NB4 (cell line): ENCODE measurements around the gene ZNF710.
"Not testable (repeated sequence)": the region's sequence is repeated elsewhere in the genome, so short reads cannot be mapped to it uniquely, and the experiment has no call there.

Source experiments
- DNase-seq: peaks from one replicate; pipeline ENCODE4 v3.0.0; 2010; ENCODE audit warnings: low read depth
- H3K4me3 ChIP-seq: one replicate; pipeline ENCODE4 v1.5.1; 2011; ENCODE audit warnings: mild to moderate bottlenecking, low read depth, low read length, moderate library complexity
- CTCF ChIP-seq: IDR thresholded peaks from one replicate; pipeline ENCODE4 v1.5.1; 2012; ENCODE audit warnings: low read depth, low read length
- MAX ChIP-seq: IDR thresholded peaks from 2 replicates; pipeline ENCODE4 v1.6.1; 2011; ENCODE audit warnings: low read depth, low read length
- MYC ChIP-seq: IDR thresholded peaks from 2 replicates; pipeline ENCODE4 v1.6.1; 2011; ENCODE audit warnings: low read depth, low read length
- POLR2A ChIP-seq: IDR thresholded peaks from 2 replicates; pipeline ENCODE4 v1.6.1; 2011; ENCODE audit warnings: mild to moderate bottlenecking; ENCODE audit not compliant: insufficient read length; ENCODE audit errors: extremely low read depth

ZNF710 gene

GRCh38 chr15:89967881-89968280 is 33.2 kb upstream of the ZNF710 start:
- TF ChIP-seq MAX (no peak), POLR2A (no peak), MYC (no peak), CTCF (no peak)
- DNase-seq = no peak
- H3K4me3 ChIP-seq = no peak overlapping the region

GRCh38 chr15:89971592-89971997 is 29.5 kb upstream of the ZNF710 start:
- TF ChIP-seq CTCF (peak; percentile 77), MYC (no peak)
- DNase-seq = peak; percentile 71
- no peak overlapping the region for H3K4me3 ChIP-seq

- no peak for TF ChIP-seq MYC
- TF ChIP-seq MAX = no peak
- TF ChIP-seq CTCF = no peak
- TF ChIP-seq POLR2A = no peak
- DNase-seq = peak; percentile 65
- H3K4me3 ChIP-seq = no peak overlapping the region
Observed at GRCh38 chr15:89972085-89972484, 29.0 kb upstream of the ZNF710 start.

- TF ChIP-seq MYC = no peak
- TF ChIP-seq MAX = no peak
- TF ChIP-seq POLR2A = no peak
- peak; percentile 44 for DNase-seq
Observed at GRCh38 chr15:89975482-89976245, 25.5 kb upstream of the ZNF710 start.

GRCh38 chr15:89976246-89976600 is 24.9 kb upstream of the ZNF710 start:
- peak; percentile 51 for DNase-seq
- H3K4me3 ChIP-seq = no peak overlapping the region
- no peak for TF ChIP-seq POLR2A
- TF ChIP-seq MYC = no peak
- no peak for TF ChIP-seq MAX
- TF ChIP-seq CTCF = no peak

More at GRCh38 chr15:89975482-89976245, 25.5 kb upstream of the ZNF710 start:
- no peak overlapping the region for H3K4me3 ChIP-seq

- H3K4me3 ChIP-seq, DNase-seq: not testable (repeated sequence)
Observed at GRCh38 chr15:89977836-89978235, 23.3 kb upstream of the ZNF710 start.

GRCh38 chr15:89978914-89979313 is 22.2 kb upstream of the ZNF710 start:
- H3K4me3 ChIP-seq = no peak overlapping the region
- TF ChIP-seq MAX (no peak), POLR2A (no peak), MYC (no peak), CTCF (no peak)
- no peak for DNase-seq
